ENCODE data around the gene OLFML2B. TPM values are rescaled to one million over a fixed set of nuclear protein-coding genes. Genes with fewer than 3 reads are reported as not detected.

Gene OLFML2B
- polyA plus RNA-seq, 1 of the 3 experiments (the other 2 are of a cell fraction): 7.3 TPM

- no peak overlapping the region for H3K4me2 ChIP-seq
- H3K79me2 ChIP-seq (ENCODE audit: insufficient read depth): no peaks in the 10 kb centered on the region
- H3K4me3 ChIP-seq (ENCODE audit: low read depth in 2 of 2, low read length in 1 of 2): no peak overlapping the region
Measured at GRCh38 chr1:161982507-161982895, 41.2 kb downstream of the OLFML2B start.

DNA sequence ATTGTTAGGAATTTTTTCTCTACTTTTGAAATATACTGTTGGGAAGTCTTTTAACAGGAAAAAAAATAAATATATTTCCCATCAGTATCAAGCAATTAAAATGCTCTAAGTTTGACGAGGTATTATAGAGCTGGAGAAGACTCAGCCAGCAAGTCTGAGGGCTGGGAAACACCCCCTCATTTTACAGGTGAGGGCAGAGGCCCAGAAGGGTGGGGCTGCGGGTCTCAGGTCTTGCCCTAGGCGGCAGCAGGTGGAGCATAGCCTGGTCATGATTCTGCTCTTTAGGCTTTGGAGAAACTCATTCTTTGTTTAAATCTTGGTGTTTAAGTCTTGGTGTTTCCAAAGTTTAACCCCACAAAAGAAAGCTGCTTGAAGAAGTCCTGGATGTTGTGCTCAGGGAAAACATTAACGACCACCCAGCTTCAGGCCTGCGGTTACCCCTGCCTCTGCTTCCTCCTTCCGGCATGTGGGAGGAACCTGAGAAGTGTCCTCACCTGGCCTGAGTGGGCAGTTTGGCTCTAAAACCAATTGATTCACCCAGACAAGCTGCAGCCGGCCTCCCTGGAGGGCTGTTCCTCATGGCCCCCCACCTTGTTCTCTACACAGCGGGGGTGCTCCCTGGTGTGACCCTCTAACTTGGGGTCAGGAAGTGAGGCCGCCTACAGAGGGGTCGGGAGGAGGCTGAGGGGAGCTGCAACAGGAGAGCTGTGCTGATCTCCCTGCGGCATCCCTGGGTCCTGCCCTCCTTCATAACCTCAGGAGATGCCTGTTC, 41.7 kb downstream of the OLFML2B start:
- Histone ChIP-seq H3K27me3 (ENCODE audit: insufficient read depth) (no peaks in the 10 kb centered on the region), H3F3A (replicated peaks; ENCODE audit: insufficient read depth) (no peaks in the 10 kb centered on the region)

More at GRCh38 chr1:161982507-161982895, 41.2 kb downstream of the OLFML2B start:
- Histone ChIP-seq H3K9ac (no peak overlapping the region), H3K27me3 (ENCODE audit: insufficient read depth) (no peaks in the 10 kb centered on the region), H3K9me3 (no peaks in the 10 kb centered on the region), H3K4me1 (ENCODE audit: control insufficient read depth in 1 of 2, insufficient read depth in 2 of 2, low read depth in 1 of 2, low read length in 1 of 2) (no peaks in the 10 kb centered on the region), H3K36me3 (replicated peaks in 1 of 2; ENCODE audit: control insufficient read depth in 1 of 2, insufficient read depth in 2 of 2, low read length in 1 of 2) (no peaks in the 10 kb centered on the region), H3F3A (replicated peaks; ENCODE audit: insufficient read depth) (no peaks in the 10 kb centered on the region), H2AFZ (ENCODE audit: low read depth) (no peak overlapping the region), H3K27ac (ENCODE audit: low read depth in 2 of 2, low read length in 1 of 2) (no peak overlapping the region), H3K9me2 (no peaks in the 10 kb centered on the region), H4K20me1 (ENCODE audit: insufficient read depth) (no peaks in the 10 kb centered on the region)
- DNase-seq: no peak
- TF ChIP-seq, protein P1, sequence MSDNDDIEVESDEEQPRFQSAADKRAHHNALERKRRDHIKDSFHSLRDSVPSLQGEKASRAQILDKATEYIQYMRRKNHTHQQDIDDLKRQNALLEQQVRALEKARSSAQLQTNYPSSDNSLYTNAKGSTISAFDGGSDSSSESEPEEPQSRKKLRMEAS (IDR thresholded peaks at IDR 0.05; ENCODE audit: low read depth): no peak
- TF ChIP-seq RFX5 (IDR thresholded peaks at IDR 0.05; ENCODE audit: low read length): no peak
- ChIA-PET POLR2A (no interaction called here), CTCF (interaction anchor here (0.8 to 1.0 kb wide), 2 partner anchors 29 to 55 kb away, joined by 4 to 5 read pairs; no protein-coding TSS in a partner anchor)
- 58% methylated on average over 5 of the region's 5 CpGs for WGBS (ENCODE audit: low lambda C conversion rate)

DNA sequence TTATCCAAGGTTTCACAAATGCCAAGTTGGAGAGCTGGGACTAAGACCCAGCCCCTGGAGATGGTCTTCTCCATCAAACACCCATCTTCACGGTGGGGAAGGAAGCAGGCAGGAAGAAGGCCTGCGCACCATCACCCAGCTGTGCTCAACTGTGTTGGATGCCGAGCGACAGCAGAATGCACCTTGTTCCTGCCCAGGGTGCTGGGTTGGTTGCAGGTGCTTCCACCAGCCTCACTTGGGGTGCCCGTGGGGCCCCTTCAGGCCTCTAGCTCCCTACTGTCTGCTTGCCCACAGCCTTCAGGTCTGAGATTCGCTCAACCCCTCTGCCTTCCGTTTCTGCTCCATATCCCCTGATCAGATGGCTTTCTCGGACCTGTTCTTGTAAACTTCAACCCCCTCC, 42.5 kb downstream of the OLFML2B start:
- no peak for DNase-seq
- Histone ChIP-seq H3K27ac (ENCODE audit: low read depth in 2 of 2, low read length in 1 of 2) (no peak overlapping the region), H3K27me3 (ENCODE audit: insufficient read depth) (no peaks in the 10 kb centered on the region), H3K4me3 (ENCODE audit: low read depth in 2 of 2, low read length in 1 of 2) (no peak overlapping the region), H3K9me2 (no peaks in the 10 kb centered on the region), H4K20me1 (ENCODE audit: insufficient read depth) (no peaks in the 10 kb centered on the region), H3K79me2 (ENCODE audit: insufficient read depth) (no peaks in the 10 kb centered on the region), H3K4me2 (no peak overlapping the region), H3F3A (replicated peaks; ENCODE audit: insufficient read depth) (no peaks in the 10 kb centered on the region), H3K4me1 (ENCODE audit: control insufficient read depth in 1 of 2, insufficient read depth in 2 of 2, low read depth in 1 of 2, low read length in 1 of 2) (no peaks in the 10 kb centered on the region), H3K9ac (no peak overlapping the region), H2AFZ (ENCODE audit: low read depth) (no peak overlapping the region), H3K36me3 (replicated peaks in 1 of 2; ENCODE audit: control insufficient read depth in 1 of 2, insufficient read depth in 2 of 2, low read length in 1 of 2) (no peaks in the 10 kb centered on the region), H3K9me3 (no peaks in the 10 kb centered on the region)
- ChIA-PET CTCF (no interaction called here), POLR2A (no interaction called here)
- 69% methylated on average over 6 of the region's 8 CpGs for WGBS (ENCODE audit: low lambda C conversion rate)
- TF ChIP-seq FOSL2 (IDR thresholded peaks at IDR 0.05; ENCODE audit: borderline replicate concordance, low read depth) (no peak), JUND (IDR thresholded peaks at IDR 0.05) (no peak), GABPA (IDR thresholded peaks at IDR 0.05; ENCODE audit: low read depth) (no peak), RCOR1 (IDR thresholded peaks at IDR 0.05; ENCODE audit: low read length) (no peak), GATA2 (CRISPR knock-in tag; IDR thresholded peaks at IDR 0.05) (no peak), MEF2A (IDR thresholded peaks at IDR 0.05; ENCODE audit: borderline replicate concordance, low read depth) (no peak), FOXM1 (IDR thresholded peaks at IDR 0.05; ENCODE audit: low read depth) (no peak), TAF1 (IDR thresholded peaks at IDR 0.05; ENCODE audit: borderline replicate concordance, low read depth, low read length) (no peak), CHD2 (IDR thresholded peaks at IDR 0.05; ENCODE audit: low read length, partially characterized antibody) (no peak), POLR2AphosphoS5 (IDR thresholded peaks at IDR 0.05; ENCODE audit: low read depth, low read length) (no peak), TCF12 (IDR thresholded peaks at IDR 0.05) (no peak), FOXJ3 (CRISPR knock-in tag; IDR thresholded peaks at IDR 0.05) (no peak), YY1 (IDR thresholded peaks at IDR 0.05; ENCODE audit: low read depth) (no peak), SMC3 (IDR thresholded peaks at IDR 0.05; ENCODE audit: low read depth, low read length) (no peak), NRF1 (IDR thresholded peaks at IDR 0.05; ENCODE audit: low read depth, low read length) (no peak), RFX5 (IDR thresholded peaks at IDR 0.05; ENCODE audit: low read length) (no peak), CTCF (IDR thresholded peaks at IDR 0.05) (no peak)
- TF ChIP-seq, protein P2, sequence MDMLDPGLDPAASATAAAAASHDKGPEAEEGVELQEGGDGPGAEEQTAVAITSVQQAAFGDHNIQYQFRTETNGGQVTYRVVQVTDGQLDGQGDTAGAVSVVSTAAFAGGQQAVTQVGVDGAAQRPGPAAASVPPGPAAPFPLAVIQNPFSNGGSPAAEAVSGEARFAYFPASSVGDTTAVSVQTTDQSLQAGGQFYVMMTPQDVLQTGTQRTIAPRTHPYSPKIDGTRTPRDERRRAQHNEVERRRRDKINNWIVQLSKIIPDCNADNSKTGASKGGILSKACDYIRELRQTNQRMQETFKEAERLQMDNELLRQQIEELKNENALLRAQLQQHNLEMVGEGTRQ (IDR thresholded peaks at IDR 0.05; ENCODE audit: borderline replicate concordance, low read depth, low read length): no peak

More for the DNA sequence above, 41.7 kb downstream of the OLFML2B start:
- Histone ChIP-seq H3K27ac (ENCODE audit: low read depth in 2 of 2, low read length in 1 of 2) (no peak overlapping the region), H2AFZ (ENCODE audit: low read depth) (no peak overlapping the region), H3K79me2 (ENCODE audit: insufficient read depth) (no peaks in the 10 kb centered on the region), H3K9me2 (no peaks in the 10 kb centered on the region), H3K4me2 (no peak overlapping the region), H3K9ac (no peak overlapping the region), H3K9me3 (no peaks in the 10 kb centered on the region), H3K4me3 (ENCODE audit: low read depth in 2 of 2, low read length in 1 of 2) (no peak overlapping the region), H3K36me3 (replicated peaks in 1 of 2; ENCODE audit: control insufficient read depth in 1 of 2, insufficient read depth in 2 of 2, low read length in 1 of 2) (no peaks in the 10 kb centered on the region), H3K4me1 (ENCODE audit: control insufficient read depth in 1 of 2, insufficient read depth in 2 of 2, low read depth in 1 of 2, low read length in 1 of 2) (no peaks in the 10 kb centered on the region), H4K20me1 (ENCODE audit: insufficient read depth) (no peaks in the 10 kb centered on the region)
- CTCF ChIA-PET: interaction anchor here (0.8 to 1.0 kb wide), 2 partner anchors 29 to 55 kb away, joined by 4 to 5 read pairs; no protein-coding TSS in a partner anchor
- POLR2A ChIA-PET: no interaction called here
- TF ChIP-seq NFIC (IDR thresholded peaks at IDR 0.05; ENCODE audit: borderline replicate concordance) (no peak), TCF12 (IDR thresholded peaks at IDR 0.05) (no peak), GATA2 (CRISPR knock-in tag; IDR thresholded peaks at IDR 0.05) (no peak), YY1 (IDR thresholded peaks at IDR 0.05; ENCODE audit: low read depth) (no peak), CHD2 (IDR thresholded peaks at IDR 0.05; ENCODE audit: low read length, partially characterized antibody) (no peak), MEF2A (IDR thresholded peaks at IDR 0.05; ENCODE audit: borderline replicate concordance, low read depth) (no peak), FOXM1 (IDR thresholded peaks at IDR 0.05; ENCODE audit: low read depth) (no peak)
- 82% methylated on average over 11 of the region's 11 CpGs for WGBS (ENCODE audit: low lambda C conversion rate)
- no peak for DNase-seq

All from SK-N-SH (cell line).